OCI-LY7 (cell line): ENCODE measurements around the gene DCHS1. TPM values are rescaled to one million over a fixed set of nuclear protein-coding genes. Genes with fewer than 3 reads are reported as not detected.

Source experiments
- BruUV-seq: library from RNA; stranded (reverse); fragments of 400-500 nt; replicated peaks from 2 replicates; lab custom pipeline; 2021; lab: Mats Ljungman, UMichigan
- CTCF ChIA-PET: fragments of 300-600 bp; sonication (Branson Sonifier 250); formaldehyde crosslinking; loops from one replicate; lab custom pipeline; 2022; ENCODE audit warnings: antibody characterized with exemption; ENCODE audit not compliant: unreplicated experiment; lab: Charles Lee
- POLR2A ChIA-PET: fragments of 300-600 bp; sonication (Branson Sonifier 250); formaldehyde crosslinking; loops from one replicate; lab custom pipeline; 2022; ENCODE audit warnings: antibody characterized with exemption; lab: Charles Lee
- DNase-seq: peaks from one replicate; pipeline ENCODE4 v3.0.0-alpha.2; 2015; ENCODE audit warnings: low spot score
- H2AFZ ChIP-seq: fragments of 200-600 bp; sonication (generic), shearing (Covaris generic); 2 replicates; pipeline ENCODE4 v1.6.1; 2014; ENCODE audit warnings: mild to moderate bottlenecking, antibody characterized with exemption, low read length, moderate library complexity
- H3K27ac ChIP-seq: fragments of 200-600 bp; sonication (generic); 2 replicates; pipeline ENCODE4 v1.5.1; 2014; ENCODE audit warnings: mixed run types, low read depth, mild to moderate bottlenecking, moderate library complexity, low read length, inconsistent platforms; ENCODE audit not compliant: poor library complexity, severe bottlenecking
- H3K36me3 ChIP-seq: fragments of 200-600 bp; sonication (generic); 2 replicates; pipeline ENCODE4 v1.6.1; 2014; ENCODE audit warnings: mild to moderate bottlenecking, antibody characterized with exemption, low read length, moderate library complexity, mixed read lengths; ENCODE audit not compliant: insufficient read depth
- H3K4me1 ChIP-seq: fragments of 200-600 bp; sonication (generic); 2 replicates; pipeline ENCODE4 v1.5.1; 2014; ENCODE audit warnings: mild to moderate bottlenecking, low read length; ENCODE audit not compliant: insufficient read depth, poor library complexity, severe bottlenecking
- H3K4me2 ChIP-seq: fragments of 200-600 bp; sonication (generic); 2 replicates; pipeline ENCODE4 v1.6.1; 2014; ENCODE audit warnings: mild to moderate bottlenecking, low read length
- H3K4me3 ChIP-seq: fragments of 200-600 bp; sonication (generic); 2 replicates; pipeline ENCODE4 v1.5.1; 2014; ENCODE audit warnings: mild to moderate bottlenecking, low read depth, low read length; ENCODE audit not compliant: poor library complexity, severe bottlenecking
- H3K79me2 ChIP-seq: fragments of 200-600 bp; sonication (generic); 2 replicates; pipeline ENCODE4 v1.6.1; 2016; ENCODE audit warnings: low read depth, mild to moderate bottlenecking, low read length, moderate library complexity, mixed read lengths; ENCODE audit not compliant: insufficient read depth
- H3K9me2 ChIP-seq: fragments of 200-600 bp; sonication (generic); 2 replicates; pipeline ENCODE4 v1.6.1; 2016; ENCODE audit warnings: mild to moderate bottlenecking, low read length, mixed read lengths; ENCODE audit not compliant: insufficient read depth
- H3K9me3 ChIP-seq: fragments of 200-600 bp; sonication (generic); 2 replicates; pipeline ENCODE4 v1.6.1; 2014; ENCODE audit warnings: mild to moderate bottlenecking, mixed run types, low read length, mixed read lengths
- H4K20me1 ChIP-seq: fragments of 200-600 bp; sonication (generic); 2 replicates; pipeline ENCODE4 v1.6.1; 2014; ENCODE audit warnings: mild to moderate bottlenecking, antibody characterized with exemption, low read length, moderate library complexity, mixed read lengths; ENCODE audit not compliant: insufficient read depth
- CTCF ChIP-seq: fragments of 200-600 bp; sonication (generic); conservative IDR thresholded peaks from 2 replicates; pipeline ENCODE4 v1.5.1; 2014; ENCODE audit warnings: mild to moderate bottlenecking, antibody characterized with exemption, low read length, moderate library complexity, mixed read lengths
- EZH2phosphoT487 ChIP-seq: fragments of 200-600 bp; sonication (generic); IDR thresholded peaks from 2 replicates; pipeline ENCODE4 v1.6.1; 2018; ENCODE audit warnings: low read depth, borderline replicate concordance, mild to moderate bottlenecking, mixed run types, antibody characterized with exemption, low read length, moderate library complexity, mixed read lengths
- intact Hi-C: fragments of 100-400 bp; cut with micrococcal nuclease; formaldehyde crosslinking; loops from one replicate; pipeline ENCODE4 v1.10.0; 2022; ENCODE audit not compliant: unreplicated experiment
- total RNA-seq, 2 experiments: library from RNA; depleted of rRNA in 1 of 2; stranded (reverse); fragments of >200 nt in 1 of 2; shearing (Covaris generic) in 1 of 2; gene quantifications; 2 replicates each; pipeline ENCODE4 v1.2.3, GENCODE V29; 2014 to 2022

Gene DCHS1
- total RNA-seq, 2 experiments from 2014 or later = 0.67 to 1.1 TPM

DNA sequence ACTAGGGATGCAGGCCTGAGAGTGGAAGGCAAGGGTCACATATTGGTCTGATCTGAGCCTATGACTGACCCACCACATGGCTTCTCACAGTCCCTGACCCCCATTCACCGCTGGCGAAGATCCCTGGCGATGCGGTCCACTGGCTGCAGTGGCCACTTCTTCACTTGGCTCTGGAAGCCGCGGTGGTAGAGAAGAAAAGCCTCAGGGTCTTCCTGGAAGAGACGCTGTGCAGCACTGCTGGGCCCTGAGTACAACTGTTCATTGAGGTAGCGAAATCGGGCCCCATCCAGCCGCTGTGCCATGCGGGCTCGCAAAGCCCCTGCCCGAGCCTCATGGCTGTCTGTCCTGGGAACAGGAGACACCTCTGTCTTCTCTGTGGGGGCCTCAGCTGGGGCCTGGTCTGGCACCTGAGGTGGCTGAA is 54.6 kb downstream of the DCHS1 start:
- Histone ChIP-seq H3K4me3 (no peak overlapping the region), H4K20me1 (peaks cover 10% of the 10 kb centered on the region; the same call in 1 of the 2 replicates), H3K9me2 (no peaks in the 10 kb centered on the region), H3K27ac (no peak overlapping the region), H3K4me2 (no peak overlapping the region), H3K4me1 (peaks cover 28% of the 10 kb centered on the region), H2AFZ (no peak overlapping the region), H3K79me2 (peaks cover 45% of the 10 kb centered on the region), H3K9me3 (no peaks in the 10 kb centered on the region), H3K36me3 (peaks cover 57% of the 10 kb centered on the region)
- intact Hi-C loops = loop anchor here (5.0 kb wide), 2 partner anchors 119 to 326 kb away; partner anchors contain the start of genes ARFIP2, TIMM10B and ZNF215
- no peak for DNase-seq
- no TSS peak for BruUV-seq
- TF ChIP-seq CTCF = no peak
- no peak for TF ChIP-seq EZH2phosphoT487
- CTCF ChIA-PET = no interaction called here
- POLR2A ChIA-PET = no interaction called here

- intact Hi-C loops = loop anchor here (5.0 kb wide), 2 partner anchors 118 to 327 kb away; partner anchors contain the start of genes ARFIP2, TIMM10B and ZNF215
- H3K9me2 ChIP-seq = no peaks in the 10 kb centered on the region
- H3K27ac ChIP-seq = no peak overlapping the region
- ChIA-PET CTCF (no interaction called here), POLR2A (no interaction called here)
- peaks cover 37% of the 10 kb centered on the region for H3K79me2 ChIP-seq
- peaks cover 68% of the 10 kb centered on the region for H3K36me3 ChIP-seq
- TF ChIP-seq CTCF (no peak), EZH2phosphoT487 (no peak)
- DNase-seq = no peak
- H3K9me3 ChIP-seq = no peaks in the 10 kb centered on the region
- H3K4me3 ChIP-seq = no peak overlapping the region
- H4K20me1 ChIP-seq = peaks cover 10% of the 10 kb centered on the region; the same call in 1 of the 2 replicates
- no peak overlapping the region for H2AFZ ChIP-seq
- peaks cover 16% of the 10 kb centered on the region for H3K4me1 ChIP-seq
- BruUV-seq = no TSS peak
- H3K4me2 ChIP-seq = no peak overlapping the region
Measured at GRCh38 chr11:6599881-6600390, 55.7 kb downstream of the DCHS1 start.

DNA sequence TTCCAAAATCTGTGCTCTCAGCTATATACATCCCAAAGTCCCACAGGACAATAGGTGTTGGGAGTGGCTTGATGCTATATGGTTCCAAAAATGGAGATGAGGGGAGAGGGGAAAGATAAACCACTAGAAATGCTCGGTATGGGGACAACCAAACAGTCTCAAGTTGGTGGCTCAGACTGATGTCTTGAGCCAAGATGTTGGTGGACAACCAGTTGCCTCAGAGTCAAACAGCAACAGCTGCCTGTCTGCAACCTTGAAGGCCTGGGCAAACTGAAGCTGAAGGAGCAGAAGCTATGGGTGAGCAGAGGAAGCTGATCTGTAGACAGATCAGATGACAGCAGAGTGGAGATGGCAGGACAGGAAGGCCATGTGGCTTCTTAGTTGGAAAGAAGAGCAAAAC is 56.2 kb downstream of the DCHS1 start:
- intact Hi-C loops = no loop called here
- POLR2A ChIA-PET = no interaction called here
- Histone ChIP-seq H3K4me1 (peaks cover 12% of the 10 kb centered on the region), H3K9me3 (no peaks in the 10 kb centered on the region), H4K20me1 (peaks cover 10% of the 10 kb centered on the region; the same call in 1 of the 2 replicates), H3K36me3 (peaks cover 71% of the 10 kb centered on the region), H3K4me3 (no peak overlapping the region), H2AFZ (no peak overlapping the region), H3K9me2 (no peaks in the 10 kb centered on the region), H3K79me2 (peaks cover 32% of the 10 kb centered on the region), H3K4me2 (no peak overlapping the region), H3K27ac (no peak overlapping the region)
- TF ChIP-seq EZH2phosphoT487 = no peak
- no peak for TF ChIP-seq CTCF
- no peak for DNase-seq
- BruUV-seq = no TSS peak
- CTCF ChIA-PET = no interaction called here
